ENCODE measurements around the gene ASAP2. TPM values are rescaled to one million over a fixed set of nuclear protein-coding genes. Genes with fewer than 3 reads are reported as not detected.

ASAP2 gene
- total and polyA plus RNA-seq, 9 of the 15 experiments (the other 6 are each of a cell fraction or from before 2014, with no cell fraction given) = 0.06 to 4.3 (median 3.1) TPM

GRCh38 chr2:9201185-9201891, 5.3 kb upstream of the ASAP2 start (continued):
- TF ChIP-seq ZBTB40 (IDR thresholded peaks at IDR 0.05) (no peak), ZBTB40 (CRISPR knock-in tag; IDR thresholded peaks at IDR 0.05) (no peak), ATF1 (CRISPR knock-in tag; IDR thresholded peaks at IDR 0.05) (no peak), ATF1 (tag; IDR thresholded peaks at IDR 0.05) (peak; percentile 83), YY1 (IDR thresholded peaks at IDR 0.05; ENCODE audit: borderline replicate concordance in 1 of 3, control insufficient read depth in 1 of 3, extremely low read depth in 1 of 3, insufficient read depth in 3 of 3, insufficient read length in 1 of 3, insufficient replicate concordance in 2 of 3, low read depth in 1 of 3, low read length in 2 of 3) (no peak), SIN3A (IDR thresholded peaks at IDR 0.05; ENCODE audit: borderline replicate concordance in 2 of 2, control insufficient read depth in 1 of 2, low read depth in 2 of 2, low read length in 2 of 2) (no peak), CBX2 (IDR thresholded peaks at IDR 0.05; ENCODE audit: insufficient read depth, low read length, poor library complexity, severe bottlenecking) (no peak), STAG1 (CRISPR knock-in tag; IDR thresholded peaks at IDR 0.05; ENCODE audit: borderline replicate concordance) (no peak), ZFP36 (IDR thresholded peaks at IDR 0.05; ENCODE audit: low read depth, low read length, partially characterized antibody) (no peak), ELK1 (CRISPR knock-in tag; IDR thresholded peaks at IDR 0.05) (no peak), ZNF511 (CRISPR knock-in tag; IDR thresholded peaks at IDR 0.05) (no peak), BRF2 (IDR thresholded peaks at IDR 0.05; ENCODE audit: borderline replicate concordance, insufficient read depth, insufficient read length) (no peak), ZNF586 (CRISPR knock-in tag; conservative IDR thresholded peaks at IDR 0.05) (no peak), SPI1 (IDR thresholded peaks at IDR 0.05; ENCODE audit: borderline replicate concordance, low read depth, low read length) (no peak), ZNF253 (CRISPR knock-in tag; conservative IDR thresholded peaks at IDR 0.05) (no peak)
